ENCODE results near the gene TESK2. TPM values are rescaled to one million over a fixed set of nuclear protein-coding genes. Genes with fewer than 3 reads are reported as not detected.

The TESK2 gene
- total and polyA plus RNA-seq, 2 of the 13 experiments (the other 11 are each of a cell fraction or from before 2014, with no cell fraction given) = 5.5 to 9.6 TPM

- TF ChIP-seq ZFP37 (CRISPR knock-in tag; IDR thresholded peaks at IDR 0.05; ENCODE audit: borderline replicate concordance) (no peak; the same call in 1 of the 2 replicates), KLF15 (CRISPR knock-in tag; IDR thresholded peaks at IDR 0.05; ENCODE audit: borderline replicate concordance) (0 out of 2 replicates have a peak, but pooled peaks have one; percentile 22), MAZ (IDR thresholded peaks at IDR 0.05; ENCODE audit: borderline replicate concordance, low read depth, low read length) (no peak), MAZ (CRISPR knock-in tag; IDR thresholded peaks at IDR 0.05; ENCODE audit: low read depth) (peak; percentile 84), NCOR1 (IDR thresholded peaks at IDR 0.05; ENCODE audit: borderline replicate concordance, low read length) (peak; percentile 62; the same call in 1 of the 2 replicates), CENPX (CRISPR knock-in tag; IDR thresholded peaks at IDR 0.05) (no peak), DMAP1 (CRISPR knock-in tag; IDR thresholded peaks at IDR 0.05) (peak; percentile 62; the same call in 1 of the 2 replicates), HNF1A (IDR thresholded peaks at IDR 0.05; ENCODE audit: low read depth) (0 out of 2 replicates have a peak, but pooled peaks have one; percentile 52), HNF1A (CRISPR knock-in tag; IDR thresholded peaks at IDR 0.05; ENCODE audit: borderline replicate concordance) (no peak), ZNF792 (CRISPR knock-in tag; IDR thresholded peaks at IDR 0.05) (no peak), UBTF (CRISPR knock-in tag; IDR thresholded peaks at IDR 0.05) (peak; percentile 92), ZBTB44 (CRISPR knock-in tag; IDR thresholded peaks at IDR 0.05) (peak; percentile 82; the same call in 1 of the 2 replicates), SIN3B (IDR thresholded peaks at IDR 0.05; ENCODE audit: low read length) (no peak), ZNF234 (CRISPR knock-in tag; conservative IDR thresholded peaks at IDR 0.05) (no peak), ARHGAP35 (CRISPR knock-in tag; IDR thresholded peaks at IDR 0.05; ENCODE audit: borderline replicate concordance) (0 out of 2 replicates have a peak, but pooled peaks have one; percentile 35), ZGPAT (CRISPR knock-in tag; IDR thresholded peaks at IDR 0.05) (peak; percentile 89), ZBTB25 (CRISPR knock-in tag; IDR thresholded peaks at IDR 0.05) (peak; percentile 72)
These were observed at the start of gene TESK2 (continued) for GRCh38 chr1:45490626-45491486.
